Measurements from ENCODE around the gene MS4A15.

MS4A15 gene

DNA sequence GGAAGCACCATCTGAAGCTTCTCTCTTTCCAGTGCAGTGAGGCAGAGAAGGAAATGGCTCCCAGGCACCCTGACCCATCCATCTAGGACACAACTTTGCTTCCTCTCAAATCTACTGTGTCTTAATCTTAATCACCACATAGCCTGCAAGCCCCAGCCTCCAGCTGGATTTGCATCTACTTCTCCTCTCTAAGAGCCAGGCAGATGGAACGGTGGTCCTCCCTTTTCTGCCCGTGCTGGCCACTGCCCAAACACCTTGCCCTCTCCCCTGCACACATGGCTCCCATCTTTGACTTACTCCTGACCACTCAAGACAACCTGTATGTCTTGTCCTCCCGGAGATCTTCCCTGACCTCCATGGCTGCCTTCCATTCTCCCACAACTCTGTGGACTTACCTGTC lies 35.9 kb downstream of the MS4A15 start:
- no peak overlapping the region for H3K23ac ChIP-seq (ENCODE audit: low read length)
- H3K4me3 ChIP-seq (ENCODE audit: low read length): no peak overlapping the region
- no peak for DNase-seq
- no peak overlapping the region for H3K4me2 ChIP-seq (ENCODE audit: low read length)
- H3K4ac ChIP-seq (ENCODE audit: low read depth, low read length): no peak overlapping the region
- H3K27me3 ChIP-seq (ENCODE audit: insufficient read depth, low read length, poor library complexity): no peaks in the 10 kb centered on the region
- no peak overlapping the region for H2BK5ac ChIP-seq (ENCODE audit: low read length)
- no peaks in the 10 kb centered on the region for H3K4me1 ChIP-seq (ENCODE audit: control insufficient read depth, low read depth, low read length)
- H3K18ac ChIP-seq (ENCODE audit: low read length): no peak overlapping the region
- no CpG with 5 or more reads among the region's 3 CpGs for WGBS (ENCODE audit: extremely low coverage, insufficient coverage, low lambda C conversion rate)
- H3K79me1 ChIP-seq (ENCODE audit: low read length): no peaks in the 10 kb centered on the region
- no peak overlapping the region for H2BK15ac ChIP-seq (replicated peaks; ENCODE audit: low read depth)
- no peak overlapping the region for H4K5ac ChIP-seq (ENCODE audit: low read length)
- H3K79me2 ChIP-seq (ENCODE audit: control insufficient read depth, insufficient read depth, low read length): no peaks in the 10 kb centered on the region
- H3K56ac ChIP-seq (ENCODE audit: low read length): no peak overlapping the region
- no peak overlapping the region for H3K27ac ChIP-seq (ENCODE audit: low read depth, low read length)
- H2AK5ac ChIP-seq (ENCODE audit: low read length): no peak overlapping the region
- no peak overlapping the region for H4K8ac ChIP-seq (ENCODE audit: low read depth, low read length)
- H3K36me3 ChIP-seq (ENCODE audit: control insufficient read depth, insufficient read depth, low read length): no peaks in the 10 kb centered on the region
- H3K9ac ChIP-seq (ENCODE audit: low read length): no peak overlapping the region
- no peak overlapping the region for H2BK120ac ChIP-seq (ENCODE audit: low read depth, low read length)

DNA sequence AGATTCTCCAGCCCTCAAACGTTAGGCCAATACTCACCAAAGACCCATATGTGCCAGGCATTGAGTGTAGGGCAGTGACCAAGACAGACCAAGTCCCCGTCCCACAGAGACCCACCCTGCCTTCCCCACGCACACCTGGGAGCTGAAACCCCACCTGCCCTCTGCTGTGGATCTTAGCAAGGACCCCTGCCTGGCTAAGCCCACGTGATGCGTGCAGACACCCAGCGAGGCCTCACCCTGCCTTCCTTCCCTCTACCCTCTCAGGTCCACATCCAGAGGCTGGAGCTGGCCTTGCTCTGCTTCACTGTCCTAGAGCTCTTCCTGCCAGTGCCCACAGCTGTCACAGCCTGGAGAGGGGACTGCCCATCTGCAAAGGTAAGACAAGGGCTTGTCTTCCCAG lies 38.6 kb downstream of the MS4A15 start:
- no peak overlapping the region for H3K27ac ChIP-seq (ENCODE audit: low read depth, low read length)
- H2BK120ac ChIP-seq (ENCODE audit: low read depth, low read length): no peak overlapping the region
- no peaks in the 10 kb centered on the region for H3K27me3 ChIP-seq (ENCODE audit: insufficient read depth, low read length, poor library complexity)
- H2BK15ac ChIP-seq (replicated peaks; ENCODE audit: low read depth): no peak overlapping the region
- no peaks in the 10 kb centered on the region for H3K79me1 ChIP-seq (ENCODE audit: low read length)
- no peak overlapping the region for H2BK5ac ChIP-seq (ENCODE audit: low read length)
- no peak overlapping the region for H3K18ac ChIP-seq (ENCODE audit: low read length)
- H3K36me3 ChIP-seq (ENCODE audit: control insufficient read depth, insufficient read depth, low read length): no peaks in the 10 kb centered on the region
- H3K79me2 ChIP-seq (ENCODE audit: control insufficient read depth, insufficient read depth, low read length): no peaks in the 10 kb centered on the region
- no peak overlapping the region for H4K8ac ChIP-seq (ENCODE audit: low read depth, low read length)
- H2AK5ac ChIP-seq (ENCODE audit: low read length): no peak overlapping the region
- H3K23ac ChIP-seq (ENCODE audit: low read length): no peak overlapping the region
- H3K56ac ChIP-seq (ENCODE audit: low read length): no peak overlapping the region
- H3K4me1 ChIP-seq (ENCODE audit: control insufficient read depth, low read depth, low read length): no peaks in the 10 kb centered on the region
- no peak overlapping the region for H3K9ac ChIP-seq (ENCODE audit: low read length)
- no CpG with 5 or more reads among the region's 6 CpGs for WGBS (ENCODE audit: extremely low coverage, insufficient coverage, low lambda C conversion rate)
- H3K4ac ChIP-seq (ENCODE audit: low read depth, low read length): no peak overlapping the region
- no peak overlapping the region for H3K4me2 ChIP-seq (ENCODE audit: low read length)
- no peak for DNase-seq
- no peak overlapping the region for H4K5ac ChIP-seq (ENCODE audit: low read length)
- no peak overlapping the region for H3K4me3 ChIP-seq (ENCODE audit: low read length)

DNA sequence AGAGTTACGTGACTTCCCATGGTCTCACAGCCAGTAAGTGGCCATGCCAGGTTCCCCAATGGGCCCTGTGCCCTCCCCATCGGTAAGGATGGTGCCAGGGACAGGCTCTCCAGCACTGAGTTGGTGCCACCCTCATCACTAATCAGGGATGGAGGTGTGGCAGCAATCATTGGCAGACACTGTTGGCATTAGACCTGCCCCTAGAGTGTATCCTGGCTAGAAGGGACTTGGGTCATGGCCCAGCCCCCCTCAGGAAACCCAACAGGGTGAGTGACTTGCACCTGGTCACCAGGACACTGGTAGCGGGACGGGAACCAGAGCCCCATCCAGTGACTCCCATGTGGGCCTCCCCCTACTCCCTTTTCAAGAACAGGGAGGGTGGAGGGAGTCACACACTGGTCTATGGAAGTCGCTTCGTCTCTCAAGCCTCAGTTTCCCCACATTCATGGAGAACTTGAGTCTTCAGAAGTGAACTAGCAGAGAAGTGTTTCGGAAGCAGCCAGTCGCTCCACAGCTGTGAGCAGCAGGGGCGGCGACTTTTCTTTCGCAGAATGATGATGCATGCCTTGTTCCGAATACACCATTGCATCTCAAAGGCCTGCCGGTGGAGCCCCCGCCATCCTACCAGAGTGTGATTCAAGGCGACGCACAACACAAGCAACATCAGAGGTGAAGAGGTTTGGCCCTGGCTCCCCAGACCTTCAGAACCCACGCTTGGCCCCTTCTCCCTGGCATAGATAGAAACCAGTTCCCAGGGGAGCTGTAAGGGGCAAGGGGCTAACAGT lies 41.4 kb downstream of the MS4A15 start:
- Histone ChIP-seq H3K4me1 (ENCODE audit: control insufficient read depth, low read depth, low read length) (no peaks in the 10 kb centered on the region), H3K36me3 (ENCODE audit: control insufficient read depth, insufficient read depth, low read length) (no peaks in the 10 kb centered on the region), H4K8ac (ENCODE audit: low read depth, low read length) (no peak overlapping the region), H3K56ac (ENCODE audit: low read length) (no peak overlapping the region), H3K4me3 (ENCODE audit: low read length) (no peak overlapping the region), H4K5ac (ENCODE audit: low read length) (no peak overlapping the region), H2BK5ac (ENCODE audit: low read length) (no peak overlapping the region), H3K18ac (ENCODE audit: low read length) (no peak overlapping the region), H3K27me3 (ENCODE audit: insufficient read depth, low read length, poor library complexity) (no peaks in the 10 kb centered on the region), H3K79me1 (ENCODE audit: low read length) (no peaks in the 10 kb centered on the region), H3K4me2 (ENCODE audit: low read length) (no peak overlapping the region), H2BK120ac (ENCODE audit: low read depth, low read length) (no peak overlapping the region), H3K79me2 (ENCODE audit: control insufficient read depth, insufficient read depth, low read length) (no peaks in the 10 kb centered on the region), H3K27ac (ENCODE audit: low read depth, low read length) (no peak overlapping the region), H3K9ac (ENCODE audit: low read length) (no peak overlapping the region), H3K4ac (ENCODE audit: low read depth, low read length) (no peak overlapping the region), H2BK15ac (replicated peaks; ENCODE audit: low read depth) (no peak overlapping the region), H2AK5ac (ENCODE audit: low read length) (no peak overlapping the region), H3K23ac (ENCODE audit: low read length) (no peak overlapping the region)
- no peak for DNase-seq
- WGBS (ENCODE audit: extremely low coverage, insufficient coverage, low lambda C conversion rate): no CpG with 5 or more reads among the region's 17 CpGs

DNA sequence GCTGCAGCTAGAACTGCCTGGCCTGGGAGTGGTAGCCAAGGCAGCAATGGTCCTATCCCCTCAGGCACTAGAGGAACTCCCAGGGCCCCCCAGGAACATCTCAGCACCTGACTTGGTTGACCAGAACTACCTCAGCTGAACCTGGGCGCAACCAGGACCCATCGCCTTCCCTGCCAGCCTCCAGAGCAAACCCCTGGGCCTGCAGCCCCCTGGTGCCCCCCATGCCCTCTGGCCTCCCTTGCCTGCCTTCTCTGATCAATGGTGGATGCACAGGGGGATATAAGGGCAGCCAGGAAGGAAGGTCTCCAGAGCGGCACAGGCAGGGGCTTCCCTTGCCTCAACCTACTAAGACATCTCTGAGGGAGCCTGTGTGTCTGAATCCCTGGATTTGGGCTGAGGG lies 42.0 kb downstream of the MS4A15 start:
- Histone ChIP-seq H3K23ac (ENCODE audit: low read length) (no peak overlapping the region), H2BK15ac (replicated peaks; ENCODE audit: low read depth) (no peak overlapping the region), H2AK5ac (ENCODE audit: low read length) (no peak overlapping the region), H3K4ac (ENCODE audit: low read depth, low read length) (no peak overlapping the region), H2BK120ac (ENCODE audit: low read depth, low read length) (no peak overlapping the region), H3K18ac (ENCODE audit: low read length) (no peak overlapping the region), H3K4me2 (ENCODE audit: low read length) (no peak overlapping the region), H3K4me3 (ENCODE audit: low read length) (no peak overlapping the region), H2BK5ac (ENCODE audit: low read length) (no peak overlapping the region), H4K8ac (ENCODE audit: low read depth, low read length) (no peak overlapping the region), H3K56ac (ENCODE audit: low read length) (no peak overlapping the region), H3K36me3 (ENCODE audit: control insufficient read depth, insufficient read depth, low read length) (no peaks in the 10 kb centered on the region), H4K5ac (ENCODE audit: low read length) (no peak overlapping the region), H3K4me1 (ENCODE audit: control insufficient read depth, low read depth, low read length) (no peaks in the 10 kb centered on the region), H3K79me2 (ENCODE audit: control insufficient read depth, insufficient read depth, low read length) (no peaks in the 10 kb centered on the region), H3K27me3 (ENCODE audit: insufficient read depth, low read length, poor library complexity) (no peaks in the 10 kb centered on the region), H3K27ac (ENCODE audit: low read depth, low read length) (no peak overlapping the region), H3K9ac (ENCODE audit: low read length) (no peak overlapping the region), H3K79me1 (ENCODE audit: low read length) (no peaks in the 10 kb centered on the region)
- no CpG with 5 or more reads among the region's 3 CpGs for WGBS (ENCODE audit: extremely low coverage, insufficient coverage, low lambda C conversion rate)
- DNase-seq: no peak

DNA sequence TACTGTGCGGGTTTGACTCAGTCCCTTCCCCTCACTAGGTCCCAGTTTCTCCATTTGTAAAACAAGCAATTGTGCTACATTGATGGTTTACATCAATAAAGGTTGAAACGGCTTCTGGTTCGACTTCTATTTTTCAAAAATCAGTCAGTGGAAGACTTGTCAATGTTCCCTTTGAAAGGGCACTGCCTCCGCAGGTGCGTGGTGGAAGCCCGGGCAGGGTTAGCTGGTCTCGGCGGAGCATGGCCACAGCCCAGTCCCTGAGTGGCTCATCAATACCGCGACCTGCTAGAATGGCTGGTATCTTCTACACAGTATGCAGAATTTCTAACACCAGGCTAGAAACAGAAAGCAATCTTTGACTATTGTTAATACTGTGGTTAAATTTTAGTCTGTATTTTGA lies 44.5 kb downstream of the MS4A15 start:
- H2BK120ac ChIP-seq (ENCODE audit: low read depth, low read length): no peak overlapping the region
- no peaks in the 10 kb centered on the region for H3K36me3 ChIP-seq (ENCODE audit: control insufficient read depth, insufficient read depth, low read length)
- no peak overlapping the region for H3K56ac ChIP-seq (ENCODE audit: low read length)
- no peak overlapping the region for H2AK5ac ChIP-seq (ENCODE audit: low read length)
- H3K23ac ChIP-seq (ENCODE audit: low read length): no peak overlapping the region
- H3K27me3 ChIP-seq (ENCODE audit: insufficient read depth, low read length, poor library complexity): no peaks in the 10 kb centered on the region
- no peak overlapping the region for H4K5ac ChIP-seq (ENCODE audit: low read length)
- H4K8ac ChIP-seq (ENCODE audit: low read depth, low read length): no peak overlapping the region
- H3K79me2 ChIP-seq (ENCODE audit: control insufficient read depth, insufficient read depth, low read length): no peaks in the 10 kb centered on the region
- H3K4me1 ChIP-seq (ENCODE audit: control insufficient read depth, low read depth, low read length): no peaks in the 10 kb centered on the region
- H3K4me2 ChIP-seq (ENCODE audit: low read length): no peak overlapping the region
- no peak overlapping the region for H3K9ac ChIP-seq (ENCODE audit: low read length)
- no peaks in the 10 kb centered on the region for H3K79me1 ChIP-seq (ENCODE audit: low read length)
- no peak overlapping the region for H2BK15ac ChIP-seq (replicated peaks; ENCODE audit: low read depth)
- no peak overlapping the region for H2BK5ac ChIP-seq (ENCODE audit: low read length)
- H3K4ac ChIP-seq (ENCODE audit: low read depth, low read length): no peak overlapping the region
- DNase-seq: no peak
- no peak overlapping the region for H3K4me3 ChIP-seq (ENCODE audit: low read length)
- no CpG with 5 or more reads among the region's 10 CpGs for WGBS (ENCODE audit: extremely low coverage, insufficient coverage, low lambda C conversion rate)
- H3K27ac ChIP-seq (ENCODE audit: low read depth, low read length): no peak overlapping the region
- no peak overlapping the region for H3K18ac ChIP-seq (ENCODE audit: low read length)
